Ammon's horn (tissue), 1 donor: ENCODE measurements around the gene RRAGC.

Experiments used
- DNase-seq: peaks from one replicate; pipeline ENCODE4 v3.0.0-alpha.2; 2016; ENCODE audit warnings: low spot score

RRAGC gene

DNA sequence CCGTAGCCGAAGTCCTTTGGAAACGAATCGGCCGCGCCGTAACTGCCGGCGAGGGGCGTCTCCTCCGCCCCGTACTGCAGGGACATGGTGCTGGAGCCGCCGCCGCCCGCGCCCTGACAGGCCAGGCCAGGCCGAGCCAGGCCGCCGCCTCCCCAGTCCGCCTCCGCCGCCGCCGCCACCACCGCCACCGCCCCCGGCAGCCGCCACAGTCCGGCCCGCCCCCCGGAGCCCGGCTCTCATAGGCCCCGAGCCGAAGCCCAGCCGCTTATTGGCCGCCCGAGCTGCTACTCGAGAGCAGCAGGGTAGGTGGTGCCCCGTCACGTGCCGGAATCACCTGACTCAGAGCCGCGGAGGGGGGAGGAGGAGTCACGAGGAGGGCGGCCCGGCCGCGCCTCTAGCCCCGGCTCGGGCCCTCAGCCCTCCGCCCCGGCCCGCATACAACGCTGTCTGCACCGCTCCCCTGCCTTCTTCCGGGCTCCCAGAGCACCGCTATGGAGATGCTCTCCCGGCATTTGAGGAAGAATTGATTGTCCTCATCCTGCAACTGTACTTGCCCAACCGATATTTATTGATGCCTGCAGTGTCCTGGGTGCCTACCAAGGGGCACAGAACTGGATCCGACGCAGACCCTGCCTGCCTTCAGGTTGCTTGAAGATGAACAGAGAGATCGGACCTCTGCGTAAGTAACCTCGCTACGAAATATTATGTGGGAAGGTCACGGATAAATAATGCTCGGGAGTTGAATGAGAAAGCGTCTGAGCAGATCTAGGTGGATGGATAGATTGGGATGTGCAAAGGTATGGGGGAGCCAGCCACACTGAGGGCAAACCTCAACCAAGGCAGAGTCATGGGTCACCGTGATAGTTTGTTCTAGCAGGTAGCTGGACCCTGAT lies at the start of gene RRAGC:
Gene RRAGC (minus strand): TSS at position 212 of the 893 bp plus-strand sequence. CDS start 126 bp downstream, at position 86.
- DNase-seq: peak; percentile 98

GRCh38 chr1:38908821-38909220 lies 49.2 kb upstream of the RRAGC start:
- no peak for DNase-seq

- no peak for DNase-seq
These were observed 46.4 kb upstream of the RRAGC start for GRCh38 chr1:38905985-38906384.

- DNase-seq: no peak
These were observed 40.0 kb upstream of the RRAGC start for GRCh38 chr1:38899560-38899959.

DNA sequence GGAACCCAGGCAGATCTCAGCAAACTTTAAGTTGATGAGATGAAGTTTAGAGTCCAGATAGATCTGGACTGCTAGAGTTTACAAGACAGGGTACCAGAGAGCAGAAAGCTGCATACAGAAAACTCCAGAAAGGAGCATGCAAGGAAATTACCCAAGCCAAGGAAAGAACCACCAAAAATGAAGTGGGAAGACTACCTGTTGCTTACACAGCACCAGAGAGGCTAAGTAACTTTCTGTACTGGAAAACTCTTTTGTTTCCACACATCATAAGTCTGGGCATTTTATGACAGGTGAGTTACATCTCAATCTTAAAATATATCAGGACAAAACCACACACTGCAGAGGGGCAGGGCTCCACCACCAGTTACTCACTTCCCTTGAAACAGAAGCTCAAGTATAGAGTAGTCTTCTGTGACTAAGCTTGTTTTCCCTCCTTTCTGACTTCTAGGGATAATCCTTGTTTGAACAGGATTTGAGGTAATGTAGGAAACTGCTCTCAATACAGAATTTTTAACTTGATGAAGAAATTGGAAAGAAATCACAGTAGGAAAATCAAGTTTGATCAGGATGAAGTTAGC lies 39.2 kb upstream of the RRAGC start:
- no peak for DNase-seq

DNA sequence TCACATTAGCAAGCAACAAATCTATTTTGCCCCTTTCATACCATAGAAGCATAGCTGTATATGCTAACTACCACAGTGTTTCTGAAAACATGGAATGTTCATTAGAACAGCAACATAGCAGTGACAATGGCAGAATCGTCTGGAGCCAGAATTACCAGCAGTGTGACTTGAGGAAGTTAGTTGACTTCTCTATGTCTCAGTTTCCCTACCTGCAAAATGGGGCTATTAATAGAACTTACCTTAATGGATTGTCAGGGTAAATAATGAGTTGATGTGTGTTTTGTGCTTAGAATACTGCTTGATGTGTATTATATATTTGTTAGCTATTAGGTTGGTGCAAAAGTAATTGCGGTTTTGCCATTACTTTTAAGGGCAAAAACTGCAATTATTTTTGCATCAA lies 36.6 kb upstream of the RRAGC start:
- no peak for DNase-seq

- no peak for DNase-seq
These were observed 33.4 kb upstream of the RRAGC start for GRCh38 chr1:38892976-38893375.

DNA sequence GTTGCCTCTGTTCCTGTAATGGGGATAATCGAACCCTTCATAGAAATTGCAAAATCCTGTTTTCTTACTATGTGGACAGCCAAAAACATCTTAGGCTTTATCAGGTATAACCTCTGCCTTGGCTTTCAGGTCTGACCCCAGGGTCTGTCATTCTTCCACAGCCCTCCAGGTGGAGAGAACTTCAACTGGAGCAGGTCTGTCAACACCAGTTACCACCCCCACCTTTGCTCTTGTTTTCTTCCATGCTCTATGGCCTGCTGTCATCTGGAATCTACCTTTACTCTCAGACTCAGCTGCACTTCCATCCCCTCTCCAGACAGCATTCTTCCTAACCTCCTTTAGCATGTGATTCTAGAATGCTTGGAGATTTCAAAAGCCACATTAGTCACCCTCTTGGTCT lies 32.2 kb upstream of the RRAGC start:
- no peak for DNase-seq

DNA sequence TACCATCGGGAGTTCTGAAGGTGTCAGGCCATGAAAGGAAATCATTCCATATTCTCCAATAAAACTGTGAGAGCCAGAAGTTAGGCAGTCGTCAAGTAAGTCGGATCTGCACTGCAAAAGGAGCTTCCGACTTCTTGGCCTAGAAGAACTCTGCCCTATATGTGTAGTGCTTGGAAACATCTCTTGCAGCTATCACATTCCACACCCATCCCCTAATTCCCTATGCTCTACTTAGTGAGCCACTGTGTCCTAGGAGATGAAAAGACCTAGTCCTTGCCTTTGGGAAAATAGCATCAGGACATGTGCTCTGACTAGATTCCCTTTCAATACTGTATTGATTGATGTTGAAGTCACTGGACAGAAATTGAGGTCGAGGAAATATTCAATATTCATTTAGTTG lies 30.0 kb upstream of the RRAGC start:
- no peak for DNase-seq

GRCh38 chr1:38888423-38889333 lies 29.1 kb upstream of the RRAGC start:
- DNase-seq: no peak

GRCh38 chr1:38885092-38885491 lies 25.5 kb upstream of the RRAGC start:
- no peak for DNase-seq

DNA sequence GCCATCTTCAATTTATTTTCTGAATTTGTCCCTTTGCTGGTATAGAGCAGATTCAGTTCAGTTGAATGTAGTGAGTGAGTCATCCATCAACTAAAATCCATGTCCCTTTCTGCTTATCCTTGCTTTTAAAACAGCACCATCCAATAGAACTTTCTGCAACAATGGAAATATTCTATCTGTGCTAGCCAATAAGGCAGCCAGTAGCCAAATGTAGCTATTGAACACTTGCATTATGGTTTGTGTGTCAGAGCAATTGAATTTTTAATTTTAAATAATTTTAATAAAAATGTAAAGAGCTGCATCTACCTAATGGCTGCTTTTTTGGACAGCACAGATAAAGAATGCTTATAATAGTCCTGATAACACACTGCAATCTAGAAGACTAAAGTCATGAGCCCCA lies 21.9 kb upstream of the RRAGC start, which contains the start of gene GJA9:
Gene GJA9 (minus strand): TSS at position 101 of the 400 bp plus-strand sequence. CDS start 5,489 bp downstream, outside the sequence.
- DNase-seq: no peak

DNA sequence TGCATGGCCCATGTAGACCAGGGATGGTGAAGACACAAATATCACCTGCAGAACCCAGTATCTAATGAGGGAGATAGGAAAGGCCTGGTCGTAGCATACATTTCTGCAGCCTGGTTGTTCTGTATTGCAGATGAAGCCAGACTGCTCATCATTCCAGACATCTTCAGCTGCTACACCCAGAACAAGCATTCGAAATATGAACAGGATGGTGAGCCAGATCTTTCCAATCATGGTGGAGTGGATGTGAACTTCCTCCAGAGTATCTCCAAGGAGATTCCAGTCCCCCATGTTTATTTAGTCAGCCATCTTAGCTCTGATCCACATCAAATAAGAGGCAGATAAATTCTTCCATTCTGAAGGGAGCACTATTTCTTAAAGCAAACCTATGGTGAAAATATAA lies 16.2 kb upstream of the RRAGC start:
- DNase-seq: no peak

- peak; percentile 99 for DNase-seq
These were observed 13.7 kb upstream of the RRAGC start, which contains the start of gene MYCBP for GRCh38 chr1:38873027-38873969. TSS of gene MYCBP (minus strand) at chr1:38873348. CDS start at chr1:38873305, 43 bp downstream.

DNA sequence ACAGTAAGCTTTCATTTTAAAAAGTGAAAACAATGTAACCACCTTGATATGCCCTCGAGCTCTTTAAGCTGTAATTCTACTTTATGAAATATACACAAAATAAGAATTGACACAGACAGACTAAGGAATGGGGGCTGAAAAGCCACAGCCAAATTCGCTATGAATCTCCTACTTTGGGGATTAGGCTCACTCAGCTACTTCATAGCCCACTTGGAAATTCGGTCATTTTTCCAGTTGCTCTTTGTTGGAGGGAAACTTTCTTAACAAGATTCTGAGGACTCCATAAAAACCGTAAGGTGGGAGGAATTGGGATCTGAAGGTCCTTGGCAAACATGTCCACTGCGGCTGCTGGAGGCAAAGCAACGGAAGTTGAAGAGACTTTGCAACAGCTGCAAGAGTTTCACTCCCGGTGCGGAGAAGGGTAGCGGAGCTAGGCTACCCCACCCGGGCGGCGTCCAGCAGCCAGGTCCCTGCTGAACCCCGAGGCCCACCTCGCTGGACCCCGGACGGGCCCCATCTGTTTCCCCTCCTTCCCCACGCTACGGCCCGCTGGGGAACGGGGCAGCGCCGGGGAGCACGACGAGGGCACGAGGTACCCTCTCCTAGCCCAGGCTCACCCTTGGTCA lies 12.9 kb upstream of the RRAGC start:
- DNase-seq: no peak

DNA sequence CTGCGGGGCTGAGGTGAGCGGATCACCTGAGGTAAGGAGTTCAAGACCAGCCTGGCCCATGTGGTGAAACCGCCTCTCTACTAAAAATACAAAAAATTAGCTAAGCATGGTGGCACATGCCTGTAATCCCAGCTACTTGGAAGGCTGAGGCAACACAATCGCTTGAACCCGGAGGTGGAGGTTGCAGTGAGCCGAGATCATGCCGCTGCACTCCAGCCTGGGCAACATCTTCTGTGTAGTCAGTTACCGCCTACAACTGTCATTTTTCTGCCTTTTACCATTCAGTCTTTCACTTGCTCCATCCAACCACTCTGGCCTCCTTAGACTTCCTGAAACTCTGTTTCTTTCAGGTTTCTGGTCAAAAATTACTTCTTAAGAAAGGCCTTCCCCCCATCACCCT lies 11.4 kb upstream of the RRAGC start:
- DNase-seq: no peak

GRCh38 chr1:38867208-38867607 lies 7.6 kb upstream of the RRAGC start:
- DNase-seq: no peak

DNA sequence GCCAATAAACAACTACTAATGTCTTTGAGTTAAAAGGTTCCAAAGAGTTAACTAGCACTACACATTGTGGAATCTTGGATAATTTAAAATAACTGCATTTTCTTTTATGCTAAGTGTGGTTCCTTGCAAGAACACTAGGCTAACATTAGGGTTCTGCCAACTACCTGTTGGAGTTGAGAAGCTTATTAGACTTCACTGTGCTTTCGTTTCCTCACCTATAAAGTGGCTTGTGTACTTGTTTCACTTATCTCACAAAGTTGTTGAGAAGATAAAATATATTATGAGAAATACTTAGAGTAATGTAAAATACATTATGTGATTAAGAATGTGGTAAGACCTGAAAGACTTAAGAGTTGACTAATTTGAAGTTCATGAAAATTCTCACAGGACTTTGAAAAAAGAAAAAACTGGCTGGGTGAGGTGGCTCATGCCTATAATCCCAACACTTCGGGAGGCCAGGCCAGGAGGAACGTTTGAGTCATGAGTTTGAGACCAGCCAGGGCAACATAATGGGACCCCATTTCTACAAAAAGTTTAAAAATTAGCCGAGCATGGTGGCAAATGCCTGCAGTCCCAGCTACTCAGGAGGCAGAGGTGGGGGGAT lies 5.6 kb upstream of the RRAGC start:
- no peak for DNase-seq

GRCh38 chr1:38860454-38860795 lies 853 bp upstream of the RRAGC start:
- DNase-seq: no peak

GRCh38 chr1:38858833-38859560 lies 575 bp downstream of the RRAGC start:
- DNase-seq: peak; percentile 16
